ENCODE results near the gene TRABD2A. TPM values are rescaled to one million over a fixed set of nuclear protein-coding genes. Genes with fewer than 3 reads are reported as not detected.

TRABD2A gene
- total and polyA plus RNA-seq, 2 experiments from 2014 or later = not detected

DNA sequence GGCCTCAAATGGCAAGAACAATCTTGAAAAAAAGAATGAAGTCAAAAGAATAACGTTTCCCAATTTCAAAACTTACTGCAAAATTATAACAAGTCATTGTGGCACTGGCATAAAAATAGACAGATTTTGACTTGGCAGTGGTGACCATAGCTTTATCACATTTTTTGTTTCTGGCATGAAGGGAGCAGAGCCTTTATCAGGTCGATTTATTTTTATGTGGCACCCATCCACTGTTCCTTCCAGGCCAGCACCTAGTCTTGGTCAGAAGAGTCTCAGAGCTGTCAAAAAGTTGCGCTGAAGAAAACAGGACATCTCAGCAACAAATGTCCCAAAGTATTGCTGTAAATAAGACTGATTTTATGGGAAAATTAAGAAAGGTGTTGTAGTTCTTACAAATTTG, 92.4 kb downstream of the TRABD2A start:
- H3K4me3 ChIP-seq = no peak overlapping the region
- no peak for DNase-seq (ENCODE audit: low read depth in 1 of 2, low spot score in 1 of 2)
- H3K36me3 ChIP-seq = no peaks in the 10 kb centered on the region
- no peaks in the 10 kb centered on the region for H3K27me3 ChIP-seq
- no peak for TF ChIP-seq CTCF (IDR thresholded peaks at IDR 0.05; ENCODE audit: low read depth, low read length)
- H3K9me3 ChIP-seq (ENCODE audit: low read depth) = no peaks in the 10 kb centered on the region
- no peak overlapping the region for H3K27ac ChIP-seq
- H3K4me1 ChIP-seq (ENCODE audit: low read depth) = no peaks in the 10 kb centered on the region

GRCh38 chr2:84788027-84788426, 92.9 kb downstream of the TRABD2A start:
- Histone ChIP-seq H3K27ac (no peak overlapping the region), H3K9me3 (ENCODE audit: low read depth) (no peaks in the 10 kb centered on the region), H3K4me3 (no peak overlapping the region), H3K27me3 (no peaks in the 10 kb centered on the region), H3K36me3 (no peaks in the 10 kb centered on the region), H3K4me1 (ENCODE audit: low read depth) (no peaks in the 10 kb centered on the region)
- no peak for TF ChIP-seq CTCF (IDR thresholded peaks at IDR 0.05; ENCODE audit: low read depth, low read length)
- DNase-seq (ENCODE audit: low read depth in 1 of 2, low spot score in 1 of 2) = no peak

- Histone ChIP-seq H3K4me1 (ENCODE audit: low read depth) (no peaks in the 10 kb centered on the region), H3K27ac (no peak overlapping the region), H3K27me3 (no peaks in the 10 kb centered on the region), H3K36me3 (no peaks in the 10 kb centered on the region), H3K4me3 (no peak overlapping the region), H3K9me3 (ENCODE audit: low read depth) (no peaks in the 10 kb centered on the region)
- no peak for TF ChIP-seq CTCF (IDR thresholded peaks at IDR 0.05; ENCODE audit: low read depth, low read length)
- DNase-seq (ENCODE audit: low read depth in 1 of 2, low spot score in 1 of 2) = no peak
Measured at GRCh38 chr2:84786601-84787000, 94.3 kb downstream of the TRABD2A start.

- H3K27ac ChIP-seq = no peak overlapping the region
- no peak for TF ChIP-seq CTCF (IDR thresholded peaks at IDR 0.05; ENCODE audit: low read depth, low read length)
- DNase-seq (ENCODE audit: low read depth in 1 of 2, low spot score in 1 of 2) = no peak
Measured at GRCh38 chr2:84785950-84786349, 94.9 kb downstream of the TRABD2A start.

DNA sequence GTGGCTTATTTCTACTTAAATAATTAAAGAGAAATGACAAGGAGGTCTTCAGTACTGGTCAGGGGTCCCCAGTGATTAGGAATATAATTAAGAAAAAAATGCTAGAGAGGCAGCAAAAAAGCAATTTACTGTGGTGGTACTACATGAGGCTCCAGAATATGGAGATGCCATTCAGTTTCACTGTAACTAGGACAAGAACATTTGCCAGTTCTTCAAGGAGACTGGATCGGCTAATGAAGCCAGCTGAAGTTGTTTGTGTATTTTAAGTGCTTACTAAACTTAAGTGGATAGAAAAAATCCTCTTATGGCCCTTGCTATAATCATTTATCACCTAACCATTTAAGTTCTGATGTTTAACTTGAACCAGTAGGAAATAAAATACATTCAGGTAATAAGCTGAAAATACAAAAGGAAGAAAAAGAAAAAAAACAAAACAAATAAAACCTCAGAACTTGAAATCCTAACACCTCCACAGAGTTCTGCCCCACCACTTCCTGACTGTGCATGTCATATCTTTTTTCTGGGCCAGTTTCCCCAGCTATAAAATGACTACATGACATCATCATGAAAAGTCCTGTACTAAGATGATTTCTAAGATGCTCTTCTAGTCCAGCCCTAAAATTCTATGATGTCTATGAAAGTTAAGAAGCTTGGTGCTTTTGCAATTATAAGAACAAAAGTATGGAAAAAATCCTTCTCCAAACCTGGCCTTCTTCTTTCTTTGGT, 98.0 kb downstream of the TRABD2A start:
- Histone ChIP-seq H3K27me3 (no peaks in the 10 kb centered on the region), H3K9me3 (ENCODE audit: low read depth) (no peaks in the 10 kb centered on the region), H3K36me3 (no peaks in the 10 kb centered on the region), H3K4me1 (ENCODE audit: low read depth) (peaks cover 8% of the 10 kb centered on the region), H3K27ac (no peak overlapping the region), H3K4me3 (no peak overlapping the region)
- TF ChIP-seq CTCF (IDR thresholded peaks at IDR 0.05; ENCODE audit: low read depth, low read length) = no peak
- no peak for DNase-seq (ENCODE audit: low read depth in 1 of 2, low spot score in 1 of 2)

More at GRCh38 chr2:84785950-84786349, 94.9 kb downstream of the TRABD2A start:
- H3K4me1 ChIP-seq (ENCODE audit: low read depth) = no peaks in the 10 kb centered on the region
- H3K27me3 ChIP-seq = no peaks in the 10 kb centered on the region
- H3K36me3 ChIP-seq = no peaks in the 10 kb centered on the region
- H3K4me3 ChIP-seq = no peak overlapping the region
- no peaks in the 10 kb centered on the region for H3K9me3 ChIP-seq (ENCODE audit: low read depth)
